HEK293 (cell line): Measurements from ENCODE around the gene CFAP90.
A peak's percentile ranks its signal among the peaks of the same experiment; 100 is the strongest.

ENCODE experiments used
- CTCF ChIA-PET: fragments of 350-600 bp; formaldehyde crosslinking; extraction: SDS; loops from one replicate; lab custom pipeline; 2021; ENCODE audit warnings: antibody characterized with exemption; lab: Yijun Ruan, JAX
- POLR2A ChIA-PET: fragments of 300-600 bp; formaldehyde crosslinking; extraction: SDS; loops from one replicate; lab custom pipeline; 2020; ENCODE audit warnings: antibody characterized with exemption, inconsistent platforms; lab: Yijun Ruan, JAX
- H3K27ac ChIP-seq: fragments of 200-500 bp; sonication (Bioruptor generic); 2 replicates; pipeline ENCODE4 v1.5.1; 2014; ENCODE audit warnings: low read depth, low read length, control low read depth, inconsistent platforms; ENCODE audit errors: extremely low read depth
- H3K36me3 ChIP-seq, 2 experiments: fragments of 200-500 bp in 1 of 2; sonication (Bioruptor generic) in 1 of 2; 1 replicate in 1 of 2; 2 replicates in 1 of 2; pipeline ENCODE4 v1.5.1; 2014 to 2017; ENCODE audit warnings: inconsistent platforms in 2 of 2, low read length in 2 of 2; ENCODE audit not compliant: control insufficient read depth in 2 of 2, insufficient read depth in 1 of 2
- H3K4me1 ChIP-seq: fragments of 200-500 bp; sonication (Bioruptor generic); 2 replicates; pipeline ENCODE4 v1.5.1; 2014; ENCODE audit warnings: mild to moderate bottlenecking, low read length, inconsistent platforms; ENCODE audit not compliant: control insufficient read depth, insufficient read depth
- H3K4me3 ChIP-seq: 2 replicates; pipeline ENCODE4 v1.5.1; 2011; ENCODE audit warnings: low read depth, mild to moderate bottlenecking, control low read depth, low read length, moderate library complexity
- H3K9me3 ChIP-seq: fragments of 200-500 bp; sonication (Bioruptor generic); 2 replicates; pipeline ENCODE4 v1.5.1; 2014; ENCODE audit warnings: low read depth, low read length, inconsistent platforms; ENCODE audit not compliant: control insufficient read depth, insufficient read depth
- BCL6B ChIP-seq: fragments of 450-650 bp; formaldehyde crosslinking; IDR thresholded peaks from 2 replicates; pipeline ENCODE4 v1.5.1; 2017; ENCODE audit warnings: missing biosample characterization, missing genetic modification characterization
- GLIS1 ChIP-seq: fragments of 450-650 bp; formaldehyde crosslinking; IDR thresholded peaks from 2 replicates; pipeline ENCODE4 v1.5.1; 2016; ENCODE audit warnings: missing biosample characterization, missing genetic modification characterization
- KLF10 ChIP-seq: fragments of 450-650 bp; IDR thresholded peaks from 2 replicates; pipeline ENCODE4 v1.5.1; 2018; ENCODE audit warnings: missing biosample characterization, mild to moderate bottlenecking, missing genetic modification characterization
- KLF8 ChIP-seq: fragments of 450-650 bp; formaldehyde crosslinking; IDR thresholded peaks from 2 replicates; pipeline ENCODE4 v1.5.1; 2016; ENCODE audit warnings: missing biosample characterization, missing genetic modification characterization
- PRDM1 ChIP-seq: fragments of 450-650 bp; formaldehyde crosslinking; IDR thresholded peaks from 2 replicates; pipeline ENCODE4; 2016; ENCODE audit warnings: missing biosample characterization, missing genetic modification characterization
- PRDM10 ChIP-seq: fragments of 450-650 bp; formaldehyde crosslinking; IDR thresholded peaks from 2 replicates; pipeline ENCODE4 v1.5.1; 2016; ENCODE audit warnings: missing biosample characterization, missing genetic modification characterization
- ZBTB48 ChIP-seq: fragments of 450-650 bp; formaldehyde crosslinking; IDR thresholded peaks from 2 replicates; pipeline ENCODE4 v1.5.1; 2016; ENCODE audit warnings: missing biosample characterization, missing genetic modification characterization
- ZBTB7A ChIP-seq: fragments of 450-650 bp; formaldehyde crosslinking; IDR thresholded peaks from 2 replicates; pipeline ENCODE4 v1.5.1; 2016; ENCODE audit warnings: low read depth, missing biosample characterization, missing genetic modification characterization
- ZEB2 ChIP-seq: fragments of 450-650 bp; formaldehyde crosslinking; IDR thresholded peaks from 2 replicates; pipeline ENCODE4 v1.5.1; 2016; ENCODE audit warnings: missing biosample characterization, missing genetic modification characterization
- ZFP37 ChIP-seq: fragments of 450-650 bp; formaldehyde crosslinking; IDR thresholded peaks from 2 replicates; pipeline ENCODE4 v1.5.1; 2016; ENCODE audit warnings: missing biosample characterization, missing genetic modification characterization
- ZNF146 ChIP-seq: fragments of 450-650 bp; formaldehyde crosslinking; IDR thresholded peaks from 2 replicates; pipeline ENCODE4 v1.5.1; 2016; ENCODE audit warnings: missing biosample characterization, missing genetic modification characterization
- ZNF16 ChIP-seq: fragments of 450-650 bp; formaldehyde crosslinking; IDR thresholded peaks from 2 replicates; pipeline ENCODE4 v1.5.1; 2016; ENCODE audit warnings: low read depth, missing biosample characterization, missing genetic modification characterization
- ZNF18 ChIP-seq: fragments of 450-650 bp; formaldehyde crosslinking; IDR thresholded peaks from 2 replicates; pipeline ENCODE4 v1.5.1; 2016; ENCODE audit warnings: missing biosample characterization, missing genetic modification characterization
- ZNF2 ChIP-seq: fragments of 450-650 bp; formaldehyde crosslinking; IDR thresholded peaks from 2 replicates; pipeline ENCODE4 v1.5.1; 2016; ENCODE audit warnings: missing biosample characterization, missing genetic modification characterization
- ZNF311 ChIP-seq: fragments of 450-650 bp; formaldehyde crosslinking; IDR thresholded peaks from 2 replicates; pipeline ENCODE4 v1.5.1; 2017; ENCODE audit warnings: missing biosample characterization, missing genetic modification characterization, borderline replicate concordance
- ZNF548 ChIP-seq: fragments of 450-650 bp; formaldehyde crosslinking; IDR thresholded peaks from 2 replicates; pipeline ENCODE4 v1.5.1; 2016; ENCODE audit warnings: missing biosample characterization, missing genetic modification characterization
- ZNF596 ChIP-seq: fragments of 450-650 bp; IDR thresholded peaks from 2 replicates; pipeline ENCODE4 v1.5.0; 2018; ENCODE audit warnings: missing biosample characterization, mild to moderate bottlenecking, missing genetic modification characterization, moderate library complexity
- ZNF600 ChIP-seq: fragments of 450-650 bp; formaldehyde crosslinking; IDR thresholded peaks from 2 replicates; pipeline ENCODE4 v1.5.1; 2016; ENCODE audit warnings: missing biosample characterization, missing genetic modification characterization
- ZNF610 ChIP-seq: fragments of 450-650 bp; formaldehyde crosslinking; IDR thresholded peaks from 2 replicates; pipeline ENCODE4 v1.5.1; 2016; ENCODE audit warnings: missing biosample characterization, missing genetic modification characterization, borderline replicate concordance
- ZNF654 ChIP-seq: fragments of 450-650 bp; formaldehyde crosslinking; IDR thresholded peaks from 2 replicates; pipeline ENCODE4 v1.5.1; 2016; ENCODE audit warnings: low read depth, missing biosample characterization, missing genetic modification characterization
- ZNF701 ChIP-seq: fragments of 450-650 bp; formaldehyde crosslinking; IDR thresholded peaks from 2 replicates; pipeline ENCODE4 v1.5.1; 2016; ENCODE audit warnings: missing biosample characterization, missing genetic modification characterization
- ZNF704 ChIP-seq: fragments of 450-650 bp; formaldehyde crosslinking; IDR thresholded peaks from 2 replicates; pipeline ENCODE4 v1.5.1; 2016; ENCODE audit warnings: missing biosample characterization, missing genetic modification characterization
- ZNF830 ChIP-seq: fragments of 450-650 bp; IDR thresholded peaks from 2 replicates; pipeline ENCODE4 v1.5.0; 2018; ENCODE audit warnings: missing biosample characterization, missing genetic modification characterization, low read depth, mild to moderate bottlenecking, moderate library complexity
- ZSCAN23 ChIP-seq: fragments of 450-650 bp; formaldehyde crosslinking; IDR thresholded peaks from 2 replicates; pipeline ENCODE4 v1.5.1; 2016; ENCODE audit warnings: missing biosample characterization, missing genetic modification characterization
- TF ChIP-seq, protein P1 (sequence below): fragments of 450-650 bp; formaldehyde crosslinking; IDR thresholded peaks from 2 replicates; pipeline ENCODE4 v1.5.1; 2016; ENCODE audit warnings: missing biosample characterization, missing genetic modification characterization
- TF ChIP-seq, protein P2 (sequence below): fragments of 450-650 bp; formaldehyde crosslinking; IDR thresholded peaks from 2 replicates; pipeline ENCODE4 v1.5.1; 2016; ENCODE audit warnings: missing biosample characterization, missing genetic modification characterization

CFAP90 gene

GRCh38 chr5:7868773-7869473 is 18.0 kb upstream of the CFAP90 start, which contains the start of the genes FASTKD3 and MTRR:
Gene FASTKD3 (minus strand): TSS chr5:7869031. CDS start chr5:7868083, 948 bp downstream.
Gene MTRR (plus strand): TSS chr5:7869148. CDS start chr5:7870795, 1,647 bp downstream.
- ChIA-PET CTCF (interaction anchor here (0.7 to 1.5 kb wide), 5 partner anchors 9 to 125 kb away, joined by 3 to 13 read pairs (median 4); no protein-coding TSS in a partner anchor), POLR2A (interaction anchor here (0.6 to 3.3 kb wide), 10 partner anchors 9 to 1674 kb away, joined by 3 to 22 read pairs (median 7); partner anchors contain the start of genes CFAP90, NSUN2 and SRD5A1)
- Histone ChIP-seq H3K4me3 (peak within 1 kb of the TSS; percentile 96), H3K9me3 (no peaks in the 10 kb centered on the region), H3K27ac (peak within 1 kb of the TSS; percentile 66; the same call in 1 of the 2 replicates), H3K4me1 (peaks cover 17% of the 10 kb centered on the region), H3K36me3 (peaks cover 16 to 58% of the 10 kb centered on the region in 2 experiments)
- TF ChIP-seq ZBTB7A (tag by site-specific recombination) (peak; percentile 95), ZNF146 (tag by site-specific recombination) (no peak), ZNF311 (no peak), ZNF548 (tag by site-specific recombination) (no peak), ZNF18 (tag by site-specific recombination) (no peak), GLIS1 (tag by site-specific recombination) (peak; percentile 98), ZNF600 (peak; percentile 93), ZNF16 (tag by site-specific recombination) (no peak), ZNF610 (tag by site-specific recombination) (peak; percentile 9; the same call in 1 of the 2 replicates), ZNF654 (no peak), ZFP37 (tag by site-specific recombination) (0 out of 2 replicates have a peak, but pooled peaks have one; percentile 46), ZBTB48 (tag by site-specific recombination) (peak; percentile 30), BCL6B (tag by site-specific recombination) (no peak), ZNF701 (tag by site-specific recombination) (no peak), KLF8 (no peak; the same call in 1 of the 2 replicates), ZNF704 (tag by site-specific recombination) (no peak), PRDM10 (tag by site-specific recombination) (peak; percentile 84), ZEB2 (tag by site-specific recombination) (peak; percentile 79; the same call in 1 of the 2 replicates), KLF10 (tag by site-specific recombination) (no peak), ZNF830 (tag by site-specific recombination) (no peak), PRDM1 (0 out of 2 replicates have a peak, but pooled peaks have one; percentile 48), ZNF596 (peak; percentile 10; the same call in 1 of the 2 replicates), ZNF2 (tag by site-specific recombination) (peak; percentile 35), ZSCAN23 (tag by site-specific recombination) (no peak)
- TF ChIP-seq, protein P1, sequence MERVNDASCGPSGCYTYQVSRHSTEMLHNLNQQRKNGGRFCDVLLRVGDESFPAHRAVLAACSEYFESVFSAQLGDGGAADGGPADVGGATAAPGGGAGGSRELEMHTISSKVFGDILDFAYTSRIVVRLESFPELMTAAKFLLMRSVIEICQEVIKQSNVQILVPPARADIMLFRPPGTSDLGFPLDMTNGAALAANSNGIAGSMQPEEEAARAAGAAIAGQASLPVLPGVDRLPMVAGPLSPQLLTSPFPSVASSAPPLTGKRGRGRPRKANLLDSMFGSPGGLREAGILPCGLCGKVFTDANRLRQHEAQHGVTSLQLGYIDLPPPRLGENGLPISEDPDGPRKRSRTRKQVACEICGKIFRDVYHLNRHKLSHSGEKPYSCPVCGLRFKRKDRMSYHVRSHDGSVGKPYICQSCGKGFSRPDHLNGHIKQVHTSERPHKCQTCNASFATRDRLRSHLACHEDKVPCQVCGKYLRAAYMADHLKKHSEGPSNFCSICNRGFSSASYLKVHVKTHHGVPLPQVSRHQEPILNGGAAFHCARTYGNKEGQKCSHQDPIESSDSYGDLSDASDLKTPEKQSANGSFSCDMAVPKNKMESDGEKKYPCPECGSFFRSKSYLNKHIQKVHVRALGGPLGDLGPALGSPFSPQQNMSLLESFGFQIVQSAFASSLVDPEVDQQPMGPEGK (tag by site-specific recombination) = peak; percentile 35
- TF ChIP-seq, protein P2, sequence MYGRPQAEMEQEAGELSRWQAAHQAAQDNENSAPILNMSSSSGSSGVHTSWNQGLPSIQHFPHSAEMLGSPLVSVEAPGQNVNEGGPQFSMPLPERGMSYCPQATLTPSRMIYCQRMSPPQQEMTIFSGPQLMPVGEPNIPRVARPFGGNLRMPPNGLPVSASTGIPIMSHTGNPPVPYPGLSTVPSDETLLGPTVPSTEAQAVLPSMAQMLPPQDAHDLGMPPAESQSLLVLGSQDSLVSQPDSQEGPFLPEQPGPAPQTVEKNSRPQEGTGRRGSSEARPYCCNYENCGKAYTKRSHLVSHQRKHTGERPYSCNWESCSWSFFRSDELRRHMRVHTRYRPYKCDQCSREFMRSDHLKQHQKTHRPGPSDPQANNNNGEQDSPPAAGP (tag by site-specific recombination) = no peak; the same call in 1 of the 2 replicates
